HG03139 (cell line): ENCODE measurements around the gene TCHP.
"Not testable (repeated sequence)": the region's sequence is repeated elsewhere in the genome, so short reads cannot be mapped to it uniquely, and the experiment has no call there.

Experiments
- ATAC-seq: cut with Tn5 transposase; IDR thresholded peaks from one replicate; pipeline ENCODE4 v1.9.1; 2021; ENCODE audit not compliant: unreplicated experiment

The TCHP gene

DNA sequence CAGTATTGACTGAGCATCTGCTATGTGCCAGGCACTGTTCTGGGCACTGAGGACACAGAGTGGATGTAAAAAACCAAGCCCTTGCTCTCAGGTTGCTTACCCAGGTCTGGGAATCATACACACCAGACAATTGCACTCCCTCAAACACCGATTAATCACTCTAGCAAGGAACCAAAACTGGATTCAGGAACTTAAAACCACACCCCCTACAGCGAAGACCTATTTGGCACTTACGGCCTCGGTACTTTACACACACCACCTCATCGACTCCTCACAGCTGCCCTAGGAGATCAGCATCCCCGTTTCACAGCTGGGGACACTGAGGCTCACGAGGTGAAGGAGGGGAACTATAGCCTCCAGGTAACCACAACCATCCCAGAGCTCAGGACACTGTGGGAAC is 21.3 kb upstream of the TCHP start:
- ATAC-seq = no peak

DNA sequence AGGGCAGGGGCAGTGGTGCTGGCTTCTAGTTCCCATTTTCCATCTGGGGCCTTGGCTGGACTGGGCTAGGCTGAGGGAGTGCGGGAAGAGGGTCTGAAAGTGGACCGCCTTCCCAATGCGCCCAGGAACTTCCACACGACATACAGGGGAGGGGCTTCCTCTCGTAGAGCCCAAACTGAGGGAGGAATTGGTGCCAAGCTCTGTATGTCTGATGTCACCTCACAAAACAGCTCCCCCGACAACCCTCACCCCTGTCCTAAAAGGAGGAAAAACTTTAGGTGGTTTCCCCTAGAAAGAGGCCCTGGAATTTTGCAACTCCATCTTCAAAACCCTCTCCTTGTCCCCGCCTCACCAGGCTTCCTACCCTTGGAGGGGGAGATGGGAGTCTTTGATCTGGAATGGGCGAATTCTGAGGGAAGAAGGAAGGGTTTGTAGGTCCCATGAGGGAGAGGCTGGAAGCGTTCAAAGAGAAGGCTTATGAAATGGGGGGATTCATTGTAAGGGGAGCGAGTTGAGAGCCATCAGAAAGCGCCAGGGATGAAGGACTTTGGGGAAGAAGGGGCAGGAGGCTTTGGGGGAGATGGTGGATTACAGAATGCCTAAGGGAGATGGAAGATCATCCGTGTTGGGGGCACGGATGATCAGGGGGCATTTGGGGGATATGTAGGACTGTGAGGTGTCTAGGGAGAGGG is 20.6 kb upstream of the TCHP start:
- no peak for ATAC-seq

DNA sequence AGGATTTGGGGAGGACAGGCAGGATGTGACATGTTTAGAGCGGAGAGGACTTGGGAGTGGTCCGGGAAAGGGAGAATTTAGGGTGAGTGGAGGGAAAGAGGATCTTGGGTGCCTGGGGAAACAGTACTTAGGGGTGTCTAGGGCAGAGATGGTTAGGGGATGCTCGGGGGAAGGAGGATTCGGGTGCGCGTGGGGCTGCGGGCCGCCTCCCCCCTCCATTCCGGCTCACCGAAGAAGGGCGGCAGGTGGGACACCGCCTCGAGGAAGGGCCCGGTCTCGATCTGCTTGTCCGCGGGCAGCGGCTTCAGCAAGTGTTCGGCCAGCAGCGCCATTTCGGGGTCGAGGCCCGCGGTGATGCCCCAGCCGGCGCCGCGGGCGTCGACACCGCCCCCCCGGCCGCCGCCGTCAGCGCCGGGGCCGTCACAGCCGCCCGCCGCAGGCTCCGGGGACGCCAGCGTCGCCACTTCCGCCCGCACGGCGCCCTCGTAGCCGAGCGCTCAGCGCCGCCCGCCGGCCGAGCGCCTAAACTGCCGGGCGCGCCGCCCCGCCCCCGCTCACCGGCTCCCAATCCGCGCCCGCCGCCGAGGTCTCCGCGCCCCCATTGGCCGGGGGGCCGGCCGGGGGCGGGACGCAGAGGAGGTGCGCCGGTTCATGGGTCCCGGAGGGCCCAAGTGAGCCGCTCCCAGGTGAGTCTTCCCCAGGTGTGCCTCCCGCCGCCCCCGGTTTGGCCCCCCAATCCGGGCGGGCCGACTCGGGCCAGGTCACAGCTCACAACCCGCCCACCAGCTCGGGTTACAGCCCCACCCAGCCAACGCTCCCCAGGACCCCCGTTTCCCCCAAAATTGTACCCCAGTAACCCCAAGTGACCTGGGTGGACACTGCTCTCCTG is 19.8 kb upstream of the TCHP start, which contains the start of gene GLTP:
Gene GLTP (minus strand): TSS at position 499 of the 889 bp plus-strand sequence. CDS start 167 bp downstream, at position 332.
- peak; percentile 85 for ATAC-seq

DNA sequence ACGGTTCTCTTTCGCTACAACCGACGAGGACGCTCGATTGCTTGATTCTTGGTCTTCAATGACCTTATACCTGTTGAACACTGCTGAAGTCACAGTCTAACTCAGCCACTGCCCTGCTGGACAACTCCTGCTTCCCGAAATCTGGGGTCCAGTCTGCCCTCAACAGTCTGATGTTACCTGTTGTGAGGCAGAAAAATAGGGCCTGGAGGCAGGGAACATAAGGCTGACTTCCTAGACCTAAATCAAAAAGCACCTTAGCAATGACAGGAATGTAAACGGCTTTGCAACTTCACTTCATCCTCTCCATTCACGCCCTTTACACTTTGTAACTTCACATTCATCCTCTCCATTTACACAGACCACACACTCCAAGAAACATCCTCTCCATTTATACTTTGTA is 19.1 kb upstream of the TCHP start:
- no peak for ATAC-seq

DNA sequence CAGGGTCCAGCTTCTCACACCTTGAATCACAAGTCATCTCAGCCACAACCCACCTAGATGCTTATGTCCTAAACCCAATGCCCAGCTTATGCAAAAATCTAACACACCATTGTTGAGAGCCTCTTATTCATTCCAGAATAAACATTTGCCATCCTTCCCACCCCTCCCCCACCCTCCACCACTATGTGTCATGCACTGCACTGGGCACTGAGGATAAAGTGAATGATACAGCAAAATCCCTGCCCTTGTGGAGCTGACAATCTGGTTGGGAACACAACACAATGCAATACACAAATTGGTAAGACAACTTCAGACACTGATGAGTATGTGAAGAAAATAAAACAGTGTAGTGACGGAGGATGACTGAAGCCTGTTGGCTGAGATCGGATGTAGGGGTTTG is 18.3 kb upstream of the TCHP start:
- ATAC-seq = no peak

DNA sequence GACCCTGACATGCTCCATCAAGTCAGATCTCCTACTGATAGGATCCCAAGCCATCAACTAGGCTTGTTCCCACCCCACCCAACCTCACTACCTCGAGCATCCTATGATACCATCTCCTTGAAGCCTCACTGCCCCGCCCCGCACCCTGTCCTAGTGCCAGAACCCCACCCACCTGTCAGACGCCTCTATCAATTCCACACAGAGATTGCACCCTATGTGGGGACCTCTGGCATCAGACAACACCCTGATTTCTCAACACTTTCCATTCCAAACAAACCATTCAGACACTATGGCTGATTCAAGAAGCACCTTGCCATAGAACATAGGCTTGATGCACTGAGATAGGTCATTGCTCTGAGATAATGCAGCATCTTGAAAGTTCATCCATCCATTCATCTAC is 16.6 kb upstream of the TCHP start:
- no peak for ATAC-seq

DNA sequence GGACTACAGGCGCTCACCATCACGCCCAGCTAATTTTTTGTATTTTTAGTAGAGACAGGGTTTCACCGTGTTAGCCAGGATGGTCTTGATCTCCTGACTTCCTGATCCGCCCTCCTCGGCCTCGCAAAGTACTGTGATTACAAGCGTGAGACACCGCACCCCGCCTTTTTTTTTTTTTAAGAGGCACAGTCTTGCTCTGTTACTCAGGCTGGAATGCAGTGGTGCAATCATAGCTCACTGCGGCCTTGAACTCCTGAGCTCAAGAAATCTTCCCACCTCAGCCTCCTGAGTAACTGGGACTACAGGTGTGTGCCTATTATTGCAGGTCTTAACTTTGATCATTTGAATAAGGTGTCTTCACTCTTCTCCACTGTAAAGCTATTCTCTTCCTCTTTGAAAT is 14.5 kb upstream of the TCHP start:
- no peak for ATAC-seq

DNA sequence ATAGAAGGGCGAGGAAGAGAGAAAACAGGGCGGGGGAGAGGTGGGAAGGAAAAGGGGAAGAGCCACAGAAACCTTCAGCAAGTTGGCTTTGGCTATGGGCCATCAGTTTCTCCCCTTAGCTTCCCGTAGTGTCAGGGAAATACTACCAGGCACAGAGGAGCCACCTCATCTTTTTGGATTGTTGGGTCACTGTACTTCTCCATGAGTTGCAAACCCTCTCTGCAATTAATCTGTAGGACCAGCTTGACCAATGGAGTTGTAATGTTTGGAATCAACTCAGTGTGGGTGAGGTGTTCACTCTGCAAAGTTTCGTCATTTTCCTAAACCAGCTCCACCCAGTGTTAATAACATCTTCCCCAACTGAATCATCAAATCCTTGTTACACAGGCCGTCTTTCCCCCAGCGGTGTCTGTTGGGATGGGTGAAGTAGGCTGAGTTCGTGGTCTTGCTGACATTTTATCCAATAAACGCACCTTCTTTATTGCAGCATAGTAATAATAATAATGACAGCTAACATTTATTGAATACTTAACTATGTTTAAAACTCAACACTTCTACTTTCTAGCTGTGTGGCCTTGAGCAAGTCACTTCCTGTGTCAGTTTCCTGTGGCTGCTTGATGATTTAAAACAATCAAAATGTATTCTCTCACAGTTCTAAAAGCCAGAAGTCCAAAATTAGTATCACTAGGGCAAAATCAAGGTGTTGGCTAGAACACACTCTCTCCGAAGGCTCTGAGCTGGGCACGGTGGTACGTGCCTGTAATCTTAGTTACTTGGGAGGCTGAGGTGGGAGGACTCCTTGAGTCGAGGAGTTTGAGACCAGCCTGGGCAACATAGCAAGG is 11.7 kb upstream of the TCHP start:
- no peak for ATAC-seq

DNA sequence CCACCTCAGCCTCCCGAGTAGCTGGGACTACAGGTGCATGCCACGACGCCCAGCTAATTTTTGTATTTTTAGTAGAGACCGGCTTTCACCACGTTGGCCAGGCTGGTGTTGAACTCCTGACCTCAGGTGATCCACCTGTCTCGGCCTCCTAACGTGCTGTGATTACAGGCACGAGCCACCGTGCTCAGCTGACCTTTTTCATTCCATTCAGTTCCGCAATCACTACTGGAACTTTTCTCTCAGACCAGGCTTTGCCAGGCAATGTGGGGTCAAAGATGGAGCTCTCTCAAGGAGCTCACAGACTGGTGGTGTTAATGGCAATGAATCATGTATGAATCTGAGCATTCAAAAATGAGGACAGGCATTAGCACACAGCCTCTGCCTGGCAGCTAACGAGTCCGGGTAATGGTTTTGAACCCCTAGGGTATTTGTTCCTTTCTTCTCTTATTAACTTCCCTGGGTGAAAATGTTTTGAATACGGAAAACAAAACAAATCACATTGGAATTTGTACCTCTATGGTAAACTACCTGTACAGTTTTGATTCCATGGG is 9.4 kb upstream of the TCHP start:
- ATAC-seq = no peak

DNA sequence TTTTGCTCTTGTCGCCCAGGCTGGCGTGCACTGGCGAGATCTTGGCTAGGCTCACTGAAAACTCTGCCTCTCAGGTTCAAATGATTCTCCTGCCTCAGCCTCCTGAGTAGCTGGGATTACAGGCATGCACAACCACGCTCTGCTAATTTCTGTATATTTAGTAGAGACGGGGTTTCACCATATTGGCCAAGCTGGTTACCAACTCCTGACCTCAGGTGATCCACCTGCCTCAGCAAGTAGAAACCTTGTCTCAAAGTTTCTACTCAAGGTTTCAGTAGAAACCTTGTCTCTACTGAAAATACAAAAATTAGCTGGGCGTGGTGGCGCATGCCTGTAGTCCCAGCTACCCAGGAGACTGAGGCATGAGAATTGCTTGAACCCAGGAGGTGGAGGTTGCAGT is 8.3 kb upstream of the TCHP start:
- ATAC-seq = not testable (repeated sequence)

DNA sequence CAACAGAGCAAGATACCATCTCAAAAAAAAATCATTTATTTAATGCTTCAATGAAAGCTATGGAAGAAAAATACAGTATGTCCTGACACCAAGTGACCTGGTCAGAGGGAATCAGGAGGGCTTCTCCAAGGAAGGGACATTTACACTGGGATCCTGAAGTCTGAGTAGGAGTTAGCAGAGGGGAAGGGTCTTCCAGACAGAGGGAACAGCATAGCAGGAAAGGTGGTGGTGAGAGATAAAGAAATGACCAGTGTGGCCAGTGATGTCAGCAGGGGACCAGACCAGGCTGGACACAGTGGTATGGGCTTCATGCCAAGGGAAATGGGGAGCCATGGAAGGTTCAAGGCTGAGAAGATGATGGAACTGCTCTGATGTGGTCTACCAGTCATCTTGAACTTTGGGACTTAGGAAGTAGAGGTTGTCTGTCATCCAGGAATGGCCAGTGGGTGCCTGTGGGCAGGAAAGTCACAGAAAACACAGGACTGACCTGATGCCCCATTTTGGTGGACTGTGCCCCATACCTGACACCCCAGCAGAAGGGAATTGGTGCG is 7.8 kb upstream of the TCHP start:
- ATAC-seq = no peak

DNA sequence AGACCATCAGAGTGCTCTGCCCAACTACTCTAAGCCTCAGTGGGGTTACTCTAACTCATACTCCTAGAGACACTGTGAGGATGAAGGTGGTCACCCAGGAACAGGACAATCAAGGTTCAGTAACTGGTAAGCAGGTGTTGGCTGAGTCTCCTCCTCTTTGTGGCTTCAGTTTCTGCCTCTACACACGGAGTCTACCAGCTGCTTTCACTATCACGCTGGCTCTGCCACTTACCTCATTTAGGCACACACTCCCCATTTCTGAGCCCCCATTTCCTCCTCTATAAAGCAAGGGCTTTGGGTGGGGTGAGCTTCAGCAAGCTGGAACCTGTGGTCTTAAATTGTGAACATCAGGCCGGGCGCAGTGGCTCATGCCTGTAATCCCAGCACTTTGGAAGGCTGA is 7.3 kb upstream of the TCHP start:
- ATAC-seq = peak; percentile 59

DNA sequence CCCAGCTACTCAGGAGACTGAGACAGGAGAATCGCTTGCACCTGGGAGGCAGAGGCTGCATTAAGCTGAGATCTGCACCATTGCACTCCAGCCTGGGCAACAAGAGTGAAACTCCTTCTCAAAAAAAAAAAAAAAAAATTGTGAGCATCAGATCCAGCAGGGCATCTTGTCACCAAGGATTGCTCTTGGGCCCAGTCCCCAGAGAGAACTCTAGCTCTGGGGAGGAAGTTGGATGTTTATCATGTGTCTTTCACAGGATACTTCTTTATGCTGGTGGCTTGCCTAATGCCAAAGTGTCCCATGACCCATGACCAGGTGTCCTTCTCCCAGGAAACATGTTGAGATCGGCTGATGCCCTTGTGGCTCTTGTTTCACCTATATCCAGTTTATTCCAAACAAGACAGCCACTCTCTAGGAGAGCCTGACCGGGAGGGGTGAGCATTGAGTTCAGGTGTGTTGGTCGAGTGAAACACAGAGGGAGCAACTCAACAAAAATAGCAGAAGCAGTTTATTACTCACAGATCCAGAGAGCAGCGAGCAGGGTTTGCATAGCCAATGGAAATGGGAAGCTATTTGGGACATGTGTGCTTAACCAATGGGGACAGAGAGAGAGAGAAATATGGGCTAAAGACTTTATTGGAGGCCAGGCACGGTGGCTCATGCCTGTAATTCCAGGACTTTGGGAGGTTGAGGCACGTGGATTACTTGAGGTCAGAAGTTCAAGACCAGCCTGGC is 6.6 kb upstream of the TCHP start:
- ATAC-seq = no peak

DNA sequence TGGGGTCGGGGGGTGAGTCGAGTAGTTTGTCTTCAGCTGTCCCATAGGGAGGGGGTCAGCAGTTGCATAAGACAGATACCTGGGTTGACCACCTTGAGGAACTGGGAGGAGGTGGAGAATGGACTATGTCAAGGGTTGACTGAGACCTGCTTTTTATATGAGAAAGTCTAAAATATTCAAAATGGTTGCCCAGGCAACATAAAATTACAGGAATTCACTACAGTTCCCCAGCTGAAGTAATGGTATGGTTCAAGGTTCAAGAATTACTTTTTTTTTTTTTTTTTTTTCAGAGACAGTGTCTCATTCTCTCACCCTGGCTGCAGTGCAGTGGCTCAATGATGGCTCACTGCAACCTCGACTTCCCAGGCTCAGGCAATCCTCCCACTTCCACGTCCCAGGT is 5.1 kb upstream of the TCHP start:
- no peak for ATAC-seq

DNA sequence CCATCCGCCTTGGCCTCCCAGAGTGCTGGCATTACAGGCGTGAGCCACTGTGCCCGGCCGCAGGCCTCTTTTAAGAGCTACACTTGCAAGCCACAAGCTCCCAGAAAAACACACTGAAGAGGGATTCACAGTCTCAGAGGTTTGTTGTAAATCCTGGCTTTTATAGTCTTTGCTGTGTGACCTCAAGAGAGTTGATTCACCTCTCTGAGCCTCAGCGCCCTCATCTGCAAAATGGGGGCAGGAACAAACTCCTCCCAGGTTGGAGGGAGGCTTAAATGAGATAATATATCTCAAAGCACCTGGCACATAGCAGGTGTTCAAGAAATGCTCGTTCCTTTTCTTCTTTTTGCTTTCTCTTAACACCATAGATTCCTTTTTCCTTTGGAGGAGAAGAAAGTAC is 3.9 kb upstream of the TCHP start:
- ATAC-seq = no peak

DNA sequence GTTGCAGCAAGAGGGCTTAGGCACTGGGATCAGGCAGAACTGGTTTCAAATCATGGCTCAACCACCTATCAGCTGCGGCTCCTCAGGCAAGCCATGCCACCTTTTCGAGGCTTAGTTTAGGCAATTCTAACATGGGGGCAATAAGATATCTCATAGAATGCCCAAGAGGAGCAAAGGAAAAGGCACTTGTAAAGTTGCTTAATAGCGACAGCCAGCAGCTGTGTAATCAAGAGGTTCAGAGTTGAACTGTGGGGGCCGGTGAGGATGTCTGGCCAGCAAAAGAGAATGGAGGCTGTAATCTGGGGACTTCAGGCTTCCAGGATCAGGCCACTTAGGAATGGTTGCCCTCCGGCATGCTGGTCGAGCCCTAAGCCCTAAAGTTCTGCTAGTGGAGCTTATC is 3.0 kb upstream of the TCHP start:
- no peak for ATAC-seq

DNA sequence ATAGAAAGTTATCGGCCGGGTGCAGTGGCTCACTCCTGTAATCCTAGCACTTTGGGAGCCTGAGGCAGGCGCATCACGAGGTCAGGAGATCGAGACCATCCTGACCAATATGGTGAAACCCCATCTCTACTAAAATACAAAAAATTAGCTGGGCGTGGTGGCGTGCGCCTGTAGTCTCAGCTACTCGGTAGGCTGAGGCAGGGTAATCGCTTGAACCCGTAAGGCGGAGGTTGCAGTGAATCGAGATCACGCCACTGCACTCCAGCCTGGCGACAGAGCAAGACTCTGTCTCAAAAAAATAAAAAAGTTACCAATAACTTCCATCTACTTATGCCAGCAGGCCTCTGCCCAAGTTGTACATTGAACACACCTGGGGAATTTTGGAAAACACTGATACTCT is 729 bp upstream of the TCHP start:
- ATAC-seq = not testable (repeated sequence)

DNA sequence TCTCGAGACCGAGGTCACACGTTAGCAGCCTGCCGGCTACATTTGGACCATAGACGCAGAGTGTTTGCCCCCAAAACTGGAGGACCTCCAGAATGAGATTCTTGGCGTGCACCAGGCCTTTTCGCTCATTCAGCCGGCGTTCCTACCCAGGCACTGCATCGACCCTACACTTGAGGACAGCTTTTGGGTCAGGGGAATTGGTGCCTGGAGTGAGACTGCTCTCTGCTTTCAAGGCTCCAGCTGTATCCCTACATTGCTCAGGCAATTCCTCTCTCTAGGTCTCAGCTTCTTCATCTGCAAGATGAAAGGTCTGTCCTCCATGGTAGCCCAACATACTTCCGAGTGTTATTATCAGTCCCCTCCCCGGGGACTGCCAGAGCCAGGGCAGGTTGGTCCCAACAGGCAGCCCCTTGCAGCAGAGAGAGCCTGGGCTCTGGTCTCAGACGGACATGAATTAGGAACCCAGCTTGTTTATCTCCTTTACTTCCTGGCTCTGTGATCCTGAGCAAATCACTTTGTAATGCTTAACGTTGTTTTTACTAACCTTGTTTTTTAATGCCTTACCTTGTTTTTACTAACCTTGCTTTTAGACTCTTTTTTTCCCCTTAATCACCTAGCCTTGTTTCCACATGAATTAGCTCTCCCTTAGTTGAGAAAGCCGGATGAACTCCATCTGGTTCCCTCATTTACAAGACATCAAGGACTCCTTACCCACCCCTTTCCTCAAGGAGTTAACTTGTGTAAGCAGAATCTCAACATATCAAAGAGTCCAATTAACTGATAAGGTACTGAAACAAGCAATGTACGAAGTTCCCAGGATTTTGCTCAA is 892 bp downstream of the TCHP start:
- ATAC-seq = peak; percentile 13

DNA sequence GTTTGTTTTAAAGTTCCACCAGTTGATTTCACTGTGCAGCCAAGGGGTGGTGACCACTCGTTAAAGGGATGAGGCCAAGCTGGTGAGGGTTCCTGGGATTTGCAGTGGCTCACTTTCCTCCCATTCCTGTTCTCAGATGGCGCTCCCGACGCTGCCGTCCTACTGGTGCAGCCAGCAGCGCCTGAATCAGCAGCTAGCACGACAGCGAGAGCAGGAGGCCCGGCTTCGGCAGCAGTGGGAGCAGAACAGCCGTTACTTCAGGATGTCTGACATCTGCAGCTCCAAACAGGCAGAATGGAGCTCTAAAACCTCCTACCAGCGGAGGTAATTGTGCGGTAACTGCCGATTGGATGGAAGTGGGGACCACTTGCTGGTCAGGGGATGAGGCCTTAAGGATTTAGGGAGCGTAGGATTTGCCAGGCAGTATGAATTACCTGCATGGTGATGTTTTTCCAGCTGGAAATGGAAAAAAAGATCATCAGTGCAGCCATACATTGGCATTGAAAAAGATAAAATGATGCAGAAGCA is 2.9 kb downstream of the TCHP start:
- ATAC-seq = no peak
